GM18867 (cell line): ENCODE measurements around the gene FAM131A.

Experiments
- ATAC-seq: cut with Tn5 transposase; IDR thresholded peaks from one replicate; pipeline ENCODE4 v1.9.1; 2021; ENCODE audit warnings: mild to moderate bottlenecking, moderate library complexity; ENCODE audit not compliant: unreplicated experiment

FAM131A gene

GRCh38 chr3:184373422-184373821 lies 36.0 kb downstream of the FAM131A start:
- no peak for ATAC-seq

- ATAC-seq: no peak
Observed at GRCh38 chr3:184375747-184376461, 38.5 kb downstream of the FAM131A start.

GRCh38 chr3:184377374-184377773 lies 40.0 kb downstream of the FAM131A start:
- ATAC-seq: no peak

GRCh38 chr3:184377882-184378445 lies 40.6 kb downstream of the FAM131A start, which contains the start of gene THPO:
THPO (minus strand) TSS chr3:184378207; CDS start chr3:184376259, 1,948 bp downstream.
- ATAC-seq: no peak

- no peak for ATAC-seq
Observed at GRCh38 chr3:184378651-184379357, 41.4 kb downstream of the FAM131A start.

GRCh38 chr3:184379358-184380184 lies 42.2 kb downstream of the FAM131A start, which contains the start of gene CHRD:
CHRD (plus strand) TSS chr3:184380054; CDS start chr3:184380319, 265 bp downstream.
- no peak for ATAC-seq

GRCh38 chr3:184380185-184380626 lies 42.8 kb downstream of the FAM131A start:
- no peak for ATAC-seq

- no peak for ATAC-seq
Observed at GRCh38 chr3:184380627-184381260, 43.3 kb downstream of the FAM131A start.

GRCh38 chr3:184381261-184382224 lies 44.1 kb downstream of the FAM131A start:
- ATAC-seq: no peak

- no peak for ATAC-seq
Observed at GRCh38 chr3:184382326-184383032, 45.1 kb downstream of the FAM131A start.

GRCh38 chr3:184383033-184383740 lies 45.8 kb downstream of the FAM131A start:
- ATAC-seq: no peak

- no peak for ATAC-seq
Observed at GRCh38 chr3:184384342-184384741, 46.9 kb downstream of the FAM131A start.

GRCh38 chr3:184384856-184385422 lies 47.5 kb downstream of the FAM131A start:
- no peak for ATAC-seq

- no peak for ATAC-seq
Observed at GRCh38 chr3:184386047-184386806, 48.8 kb downstream of the FAM131A start.

GRCh38 chr3:184387174-184387714 lies 49.8 kb downstream of the FAM131A start:
- no peak for ATAC-seq

- no peak for ATAC-seq
Observed at GRCh38 chr3:184388164-184388935, 51.0 kb downstream of the FAM131A start.
